GM12878 (cell line): ENCODE measurements around the gene CCDC27. TPM values are rescaled to one million over a fixed set of nuclear protein-coding genes. Genes with fewer than 3 reads are reported as not detected.

Source experiments
- ATAC-seq: fragments of 200-7000 bp; cut with Tn5 transposase; 3 replicates; pipeline ENCODE4 v1.9.1; 2020; ENCODE audit warnings: mild to moderate bottlenecking, moderate library complexity
- BruUV-seq: library from RNA; stranded (reverse); fragments of 400-500 nt; replicated peaks from 2 replicates; lab custom pipeline; 2021; lab: Mats Ljungman, UMichigan
- CTCF ChIA-PET: fragments of 300-600 bp; sonication (Branson Sonifier 250); formaldehyde crosslinking; extraction: SDS; loops from one replicate; lab custom pipeline; 2021; ENCODE audit warnings: inconsistent platforms; lab: Yijun Ruan, JAX
- POLR2A ChIA-PET: fragments of 350-600 bp; formaldehyde crosslinking; extraction: SDS; loops from one replicate; lab custom pipeline; 2021; ENCODE audit warnings: inconsistent platforms; lab: Charles Lee
- RAD21 ChIA-PET: fragments of 300-600 bp; sonication (Branson Sonifier 250); formaldehyde crosslinking; loops from one replicate; lab custom pipeline; 2023; ENCODE audit warnings: antibody characterized with exemption; ENCODE audit not compliant: unreplicated experiment; lab: Charles Lee
- SMC1A ChIA-PET: fragments of 300-600 bp; sonication (Branson Sonifier 250); formaldehyde crosslinking; loops from one replicate; lab custom pipeline; 2023; ENCODE audit not compliant: unreplicated experiment, uncharacterized antibody; lab: Charles Lee
- DNase-seq: peaks from one replicate; pipeline ENCODE4 v3.0.0-alpha.2; 2011; ENCODE audit warnings: low read depth, low spot score
- FAIRE-seq: peaks from 3 replicates; lab custom pipeline; 2011; peaks lifted over from hg19 to GRCh38; lab: Jason Lieb, UNC
- H2AFZ ChIP-seq: 2 replicates; pipeline ENCODE4 v1.6.0; 2011; ENCODE audit warnings: low read depth, low read length, control low read depth; ENCODE audit not compliant: control insufficient read depth
- H3K27ac ChIP-seq: 2 replicates; pipeline ENCODE4 v1.5.1; 2011; ENCODE audit warnings: control low read depth; ENCODE audit not compliant: control insufficient read depth, insufficient read depth
- H3K27me3 ChIP-seq, 2 experiments: replicated peaks in 1 of 2; 2 replicates each; pipeline versions ENCODE4 v1.6.0 to v1.6.1; 2011; ENCODE audit warnings: low read length in 1 of 2; ENCODE audit not compliant: control insufficient read depth in 2 of 2, insufficient read depth in 2 of 2
- H3K36me3 ChIP-seq, 2 experiments: 2 replicates each; pipeline ENCODE4 v1.5.1; 2011; ENCODE audit warnings: low read length in 1 of 2; ENCODE audit not compliant: control insufficient read depth in 2 of 2, insufficient read depth in 2 of 2
- H3K4me1 ChIP-seq: 2 replicates; pipeline ENCODE4 v1.6.1; 2011; ENCODE audit warnings: mild to moderate bottlenecking, low read length, moderate library complexity, mixed read lengths; ENCODE audit not compliant: control insufficient read depth, insufficient read depth
- H3K4me2 ChIP-seq: 2 replicates; pipeline ENCODE4 v1.6.0; 2011; ENCODE audit warnings: control low read depth; ENCODE audit not compliant: control insufficient read depth, insufficient read depth
- H3K4me3 ChIP-seq: fragments of 200-600 bp; sonication (generic); 2 replicates; pipeline ENCODE4 v1.5.1; 2016
- H3K79me2 ChIP-seq: 2 replicates; pipeline ENCODE4 v1.6.0; 2011; ENCODE audit warnings: low read length; ENCODE audit not compliant: control insufficient read depth, insufficient read depth
- H3K9ac ChIP-seq: 2 replicates; pipeline ENCODE4 v1.8.0; 2011; ENCODE audit warnings: low read length, control low read depth, mixed read lengths; ENCODE audit not compliant: control insufficient read depth, insufficient read depth
- H3K9me3 ChIP-seq: replicated peaks from 3 replicates; pipeline ENCODE4 v1.5.1; 2011; ENCODE audit warnings: mild to moderate bottlenecking, low read length; ENCODE audit not compliant: control insufficient read depth, insufficient read depth
- H4K20me1 ChIP-seq: 2 replicates; pipeline ENCODE4 v1.6.0; 2011; ENCODE audit not compliant: control insufficient read depth, insufficient read depth
- CHD1 ChIP-seq: IDR thresholded peaks from 2 replicates; pipeline ENCODE4 v1.6.1; 2012; ENCODE audit warnings: low read depth, low read length, improper control_type of control experiment
- CHD2 ChIP-seq: IDR thresholded peaks from 2 replicates; pipeline ENCODE4 v1.6.1; 2011; ENCODE audit warnings: low read depth, low read length, improper control_type of control experiment, borderline replicate concordance
- EGR1 ChIP-seq, 2 experiments: IDR thresholded peaks; 1 replicate in 1 of 2; 2 replicates in 1 of 2; pipeline ENCODE4 v1.6.1; 2011 to 2012; ENCODE audit warnings: low read depth in 2 of 2, low read length in 2 of 2, borderline replicate concordance in 1 of 2, mild to moderate bottlenecking in 1 of 2, moderate library complexity in 1 of 2
- ELK1 ChIP-seq: IDR thresholded peaks from 2 replicates; pipeline ENCODE4 v1.6.1; 2012; ENCODE audit warnings: low read depth, low read length, improper control_type of control experiment
- IKZF2 ChIP-seq, 2 experiments: fragments of 450-650 bp; IDR thresholded peaks; 2 replicates each; pipeline ENCODE4 v1.6.1; 2017; ENCODE audit warnings: mild to moderate bottlenecking in 2 of 2, moderate library complexity in 2 of 2
- PAX8 ChIP-seq: fragments of 450-650 bp; IDR thresholded peaks from 2 replicates; pipeline ENCODE4 v1.6.1; 2017; ENCODE audit warnings: mild to moderate bottlenecking, moderate library complexity
- RAD21 ChIP-seq: IDR thresholded peaks from 2 replicates; pipeline ENCODE4 v1.6.1; 2011; ENCODE audit warnings: mild to moderate bottlenecking, low read depth, low read length, moderate library complexity; ENCODE audit not compliant: insufficient read depth
- RELA ChIP-seq: fragments of 450-650 bp; IDR thresholded peaks from 2 replicates; pipeline ENCODE4 v1.8.0; 2014; ENCODE audit warnings: borderline replicate concordance; ENCODE audit not compliant: partially characterized antibody
- SMAD1 ChIP-seq: fragments of 450-650 bp; IDR thresholded peaks from 2 replicates; pipeline ENCODE4 v1.6.1; 2018; ENCODE audit warnings: mild to moderate bottlenecking, low read depth; ENCODE audit not compliant: partially characterized antibody
- SREBF1 ChIP-seq: IDR thresholded peaks from 2 replicates; pipeline ENCODE4 v1.6.1; 2012; ENCODE audit warnings: mild to moderate bottlenecking, low read length
- USF1 ChIP-seq: IDR thresholded peaks from 2 replicates; pipeline ENCODE4 v1.6.1; 2011; ENCODE audit warnings: borderline replicate concordance, low read depth, mild to moderate bottlenecking, moderate library complexity, mixed read lengths, low read length; ENCODE audit not compliant: insufficient read depth; ENCODE audit errors: extremely low read length
- ZBTB11 ChIP-seq: fragments of 450-650 bp; formaldehyde crosslinking; IDR thresholded peaks from 2 replicates; pipeline ENCODE4 v1.5.0; 2022; ENCODE audit warnings: mild to moderate bottlenecking, missing genetic modification characterization
- WGBS: methylation state at CpG from one replicate; pipeline ENCODE4 v1.1.6; 2016; ENCODE audit warnings: low lambda C conversion rate; ENCODE audit not compliant: insufficient replicate concordance, insufficient coverage; ENCODE audit errors: missing lambda C conversion rate; 5-methylcytosine and 5-hydroxymethylcytosine counted together
- in situ Hi-C: fragments of 300-500 bp; cut with MboI; formaldehyde crosslinking; loops from 9 replicates; pipeline ENCODE4 v1.14.3; 2018; ENCODE audit warnings: mixed read lengths
- intact Hi-C: fragments of 100-400 bp; cut with micrococcal nuclease; formaldehyde crosslinking; loops from one replicate; pipeline ENCODE4 v1.14.2; 2022; ENCODE audit not compliant: unreplicated experiment
- polyA plus RNA-seq, 11 experiments: library from polyadenylated mRNA; depleted of rRNA in 4 of 11; unstranded in 6 of 11; stranded (reverse) in 5 of 11; fragments of >200 nt; fragmentation: Nextera tagmentation in 4 of 11; fragmentation: Illumina TruSeq in 1 of 11; extraction: Ambion mirVana in 4 of 11; extraction: Trizol in 1 of 11; gene quantifications; 1 replicate in 1 of 11; 2 replicates in 10 of 11; pipeline versions ENCODE4 v1.2.1 to v1.2.3, GENCODE V29; 2011 to 2016; ENCODE audit warnings: inconsistent platforms in 2 of 11, missing spikeins in 2 of 11, low read depth in 1 of 11
- total RNA-seq, 4 experiments: library from RNA; depleted of rRNA in 3 of 4; stranded (reverse); fragments of >200 nt in 3 of 4; fragmentation: Illumina TruSeq in 1 of 4; extraction: Trizol in 1 of 4; gene quantifications; 2 replicates each; pipeline versions ENCODE4 v1.2.1 to v1.2.3, GENCODE V29; 2013 to 2021

Gene CCDC27
- total and polyA plus RNA-seq, 10 of the 15 experiments (the other 5 are each of a cell fraction or from before 2014, with no cell fraction given), result 0.05 TPM; not detected in 9

GRCh38 chr1:3710251-3710650 is 42.0 kb upstream of the CCDC27 start:
- no TSS peak for BruUV-seq

More at GRCh38 chr1:3710251-3710650, 42.0 kb upstream of the CCDC27 start:
- intact Hi-C loops (no loop called here), in situ Hi-C loops (no loop called here)
- ChIA-PET SMC1A (no interaction called here), RAD21 (no interaction called here), POLR2A (no interaction called here), CTCF (no interaction called here)
- Histone ChIP-seq H3K4me3 (no peak overlapping the region), H4K20me1 (no peaks in the 10 kb centered on the region; the same call in none of the 2 replicates), H2AFZ (no peak overlapping the region), H3K4me1 (no peaks in the 10 kb centered on the region), H3K9ac (no peak overlapping the region), H3K27ac (no peak overlapping the region), H3K27me3 (no peaks in the 10 kb centered on the region), H3K36me3 (peaks cover 0 to 35% of the 10 kb centered on the region in 2 experiments; a peak in 2 of 4 replicates), H3K4me2 (no peak overlapping the region), H3K79me2 (no peaks in the 10 kb centered on the region), H3K9me3 (no peaks in the 10 kb centered on the region)
- DNase-seq (no peak), ATAC-seq (no peak), FAIRE-seq (no peak)
- 97% methylated on average over 9 of the region's 15 CpGs for WGBS
- no peak for TF ChIP-seq RELA
- TF ChIP-seq RAD21, result no peak
- TF ChIP-seq ZBTB11 (CRISPR knock-in tag), result no peak
- TF ChIP-seq CHD2, result no peak
- no peak for TF ChIP-seq SMAD1
- no peak for TF ChIP-seq SREBF1
- TF ChIP-seq ELK1, result no peak
- TF ChIP-seq IKZF2 (IDR thresholded peaks at IDR 0.05), result no peak
- TF ChIP-seq CHD1, result no peak
- no peak for TF ChIP-seq USF1
- no peak for TF ChIP-seq PAX8
- no peak for TF ChIP-seq EGR1 (IDR thresholded peaks at IDR 0.05; ENCODE audit: borderline replicate concordance in 1 of 2, low read depth in 2 of 2, low read length in 2 of 2)
- TF ChIP-seq, all 136 proteins: peak for 0
